Natural killer cell (primary cell): ENCODE measurements around the gene PRSS23. TPM values are rescaled to one million over a fixed set of nuclear protein-coding genes. Genes with fewer than 3 reads are reported as not detected.

Experiments used
- ATAC-seq, 3 donors: fragments of 150-1000 bp in 2 of 3; fragments of 200-7000 bp in 1 of 3; cut with Tn5 transposase; 1 replicate in 1 of 3; 2 replicates in 2 of 3; pipeline ENCODE4 v1.10.0; 2021; ENCODE audit warnings: mild to moderate bottlenecking in 2 of 3, moderate library complexity in 2 of 3
- DNase-seq, 2 donors: peaks; one replicate each; pipeline versions ENCODE4 v3.0.0 to v3.0.0-alpha.2; 2013 to 2021; ENCODE audit warnings: mixed read lengths in 1 of 2
- H3K27ac ChIP-seq: one replicate; pipeline ENCODE4 v1.5.1; 2013; ENCODE audit warnings: mild to moderate bottlenecking, low read length
- H3K27me3 ChIP-seq: one replicate; pipeline ENCODE4 v1.6.1; 2013; ENCODE audit warnings: low read length; ENCODE audit not compliant: control insufficient read depth, insufficient read depth
- H3K36me3 ChIP-seq: one replicate; pipeline ENCODE4 v1.6.1; 2013; ENCODE audit warnings: low read length; ENCODE audit not compliant: control insufficient read depth, insufficient read depth
- H3K4me1 ChIP-seq: one replicate; pipeline ENCODE4 v1.6.1; 2013; ENCODE audit warnings: low read length; ENCODE audit not compliant: control insufficient read depth, insufficient read depth
- H3K4me3 ChIP-seq: one replicate; pipeline ENCODE4 v1.5.1; 2013; ENCODE audit warnings: low read length
- H3K9me3 ChIP-seq: one replicate; pipeline ENCODE4 v1.6.1; 2013; ENCODE audit warnings: low read length; ENCODE audit not compliant: control insufficient read depth, insufficient read depth
- H3K27ac Mint-ChIP-seq, 2 donors: one replicate each; pipeline ENCODE4 v1.8.0; 2022; ENCODE audit warnings: mild to moderate bottlenecking in 2 of 2, mixed read lengths in 2 of 2, moderate library complexity in 1 of 2
- H3K27me3 Mint-ChIP-seq, 2 donors: one replicate each; pipeline ENCODE4 v1.8.0; 2022; ENCODE audit warnings: low read depth in 2 of 2, mixed read lengths in 2 of 2
- H3K36me3 Mint-ChIP-seq: one replicate; pipeline ENCODE4 v1.8.0; 2022; ENCODE audit warnings: mixed read lengths
- H3K4me1 Mint-ChIP-seq, 2 donors: one replicate each; pipeline ENCODE4 v1.8.0; 2022; ENCODE audit warnings: mixed read lengths in 2 of 2
- H3K4me3 Mint-ChIP-seq: one replicate; pipeline ENCODE4 v1.8.0; 2022; ENCODE audit warnings: mild to moderate bottlenecking, moderate library complexity, mixed read lengths
- H3K9me3 Mint-ChIP-seq, 2 donors: one replicate each; pipeline ENCODE4 v1.8.0; 2022; ENCODE audit warnings: mixed read lengths in 2 of 2
- CTCF ChIP-seq: fragments of 200-600 bp; IDR thresholded peaks from one replicate; pipeline ENCODE4 v1.8.0; 2022; ENCODE audit warnings: antibody characterized with exemption
- WGBS: methylation state at CpG from one replicate; pipeline ENCODE4 v1.1.7; 2013; ENCODE audit warnings: missing lambda C conversion rate; ENCODE audit not compliant: insufficient coverage; 5-methylcytosine and 5-hydroxymethylcytosine counted together
- intact Hi-C: fragments of 100-400 bp; cut with micrococcal nuclease; formaldehyde crosslinking; loops from one replicate; pipeline ENCODE4 v1.14.2; 2022
- total RNA-seq, 4 donors: library from RNA; stranded (reverse); fragments of 120-200 nt in 1 of 4; gene quantifications; one replicate each; pipeline versions ENCODE4 v1.2.3 to v1.2.4, GENCODE V29; 2013 to 2022

Gene PRSS23
- total RNA-seq, 3 donors from 2014 or later (not counting 1 experiment from before 2014, with no cell fraction given): 79.3 to 96.5 (median 84.3) TPM

DNA sequence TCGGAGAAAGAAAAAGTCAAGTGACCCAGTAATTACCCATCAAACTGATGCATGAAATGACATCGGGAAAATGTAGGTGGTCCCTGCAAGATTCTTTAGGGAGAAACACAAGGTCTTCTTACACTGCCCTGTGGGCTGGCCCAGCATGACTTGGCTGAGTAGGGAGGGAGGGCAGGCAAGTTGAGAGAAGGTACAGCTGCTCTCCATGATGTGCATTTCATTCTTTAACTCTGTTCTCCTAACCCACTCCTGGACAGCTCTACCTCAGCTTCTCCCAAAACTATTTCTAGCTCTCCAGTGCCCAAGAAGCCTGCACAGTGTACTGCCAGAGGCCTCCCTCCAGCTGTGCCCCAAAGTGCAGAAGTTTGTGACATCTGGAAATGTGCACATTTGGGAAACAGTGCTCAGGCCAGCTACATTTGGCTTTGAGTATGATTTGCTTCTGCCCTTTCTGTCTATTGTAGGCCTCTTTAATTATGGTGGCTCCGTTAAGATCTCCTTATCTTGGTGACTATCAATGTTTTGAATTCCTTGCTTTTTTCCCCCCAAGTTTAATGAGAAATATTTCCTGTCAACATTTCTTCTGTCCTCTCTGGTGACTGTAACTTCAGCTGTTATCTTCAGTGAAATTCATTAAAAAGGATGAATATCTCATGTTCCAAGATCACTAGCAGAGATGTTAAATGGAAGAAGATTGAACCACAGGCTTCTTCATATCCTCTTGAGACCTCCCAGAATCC is 26.7 kb upstream of the PRSS23 start:
- Mint-ChIP-seq H3K4me1 (no peaks in the 10 kb centered on the region), H3K4me3 (no peak overlapping the region), H3K27ac (no peak overlapping the region), H3K36me3 (no peaks in the 10 kb centered on the region), H3K9me3 (no peaks in the 10 kb centered on the region), H3K27me3 (peaks cover 5 to 17% of the 10 kb centered on the region in 2 donors)
- 100% methylated on average over 3 of the region's 3 CpGs for WGBS
- no peak overlapping the region for H3K4me3 ChIP-seq
- TF ChIP-seq CTCF: no peak
- DNase-seq (no peak), ATAC-seq (no peak)
- no peaks in the 10 kb centered on the region for H3K36me3 ChIP-seq
- H3K4me1 ChIP-seq: no peaks in the 10 kb centered on the region
- H3K27me3 ChIP-seq: no peaks in the 10 kb centered on the region
- intact Hi-C loops: no loop called here
- no peaks in the 10 kb centered on the region for H3K9me3 ChIP-seq
- no peak overlapping the region for H3K27ac ChIP-seq

- Mint-ChIP-seq H3K4me3 (no peak overlapping the region), H3K27ac (no peak overlapping the region), H3K9me3 (no peaks in the 10 kb centered on the region), H3K36me3 (no peaks in the 10 kb centered on the region), H3K4me1 (no peaks in the 10 kb centered on the region), H3K27me3 (peaks cover 6 to 25% of the 10 kb centered on the region in 2 donors)
- DNase-seq (no peak), ATAC-seq (no peak)
- no peak for TF ChIP-seq CTCF
- H3K4me1 ChIP-seq: no peaks in the 10 kb centered on the region
- no peak overlapping the region for H3K4me3 ChIP-seq
- intact Hi-C loops: no loop called here
- no peaks in the 10 kb centered on the region for H3K9me3 ChIP-seq
- no peaks in the 10 kb centered on the region for H3K27me3 ChIP-seq
- no peak overlapping the region for H3K27ac ChIP-seq
- no peaks in the 10 kb centered on the region for H3K36me3 ChIP-seq
Measured at GRCh38 chr11:86774417-86774816, 25.9 kb upstream of the PRSS23 start.

DNA sequence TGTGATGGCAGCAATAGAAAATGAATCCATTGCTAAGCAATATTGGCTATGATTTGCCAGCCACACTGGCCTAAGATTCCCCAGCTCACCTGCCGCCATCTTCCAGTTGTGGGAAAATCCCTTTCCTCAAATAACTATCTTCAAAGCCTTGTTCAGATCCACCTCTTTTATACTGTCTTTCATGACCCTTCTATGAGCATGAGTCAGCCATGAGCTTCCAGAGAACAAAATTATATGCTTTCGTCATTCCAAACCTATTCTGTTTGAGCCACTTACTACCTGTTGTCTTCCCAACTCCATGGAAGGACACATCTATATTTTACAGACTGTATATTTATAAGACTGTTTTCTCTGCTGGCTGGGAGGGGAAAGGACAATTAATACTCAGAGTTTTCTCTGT is 25.0 kb upstream of the PRSS23 start:
- ATAC-seq (no peak), DNase-seq (no peak)
- Histone ChIP-seq H3K4me3 (no peak overlapping the region), H3K27ac (no peak overlapping the region), H3K4me1 (no peaks in the 10 kb centered on the region), H3K27me3 (no peaks in the 10 kb centered on the region), H3K9me3 (no peaks in the 10 kb centered on the region), H3K36me3 (no peaks in the 10 kb centered on the region)
- 93% methylated on average over 2 of the region's 2 CpGs for WGBS
- no peak for TF ChIP-seq CTCF
- intact Hi-C loops: no loop called here
- H3K4me3 Mint-ChIP-seq: no peak overlapping the region
- no peaks in the 10 kb centered on the region for H3K4me1 Mint-ChIP-seq
- H3K27ac Mint-ChIP-seq: no peak overlapping the region
- H3K9me3 Mint-ChIP-seq: no peaks in the 10 kb centered on the region
- H3K36me3 Mint-ChIP-seq: no peaks in the 10 kb centered on the region
- peaks cover 13 to 33% of the 10 kb centered on the region in 2 donors for H3K27me3 Mint-ChIP-seq

- Histone ChIP-seq H3K4me1 (no peaks in the 10 kb centered on the region), H3K27ac (no peak overlapping the region), H3K9me3 (no peaks in the 10 kb centered on the region), H3K27me3 (no peaks in the 10 kb centered on the region), H3K36me3 (no peaks in the 10 kb centered on the region), H3K4me3 (no peak overlapping the region)
- no peak overlapping the region for H3K4me3 Mint-ChIP-seq
- peak in 1 of 2 donors; percentile 9 for DNase-seq
- no peaks in the 10 kb centered on the region for H3K4me1 Mint-ChIP-seq
- no peaks in the 10 kb centered on the region for H3K36me3 Mint-ChIP-seq
- intact Hi-C loops: loop anchor here (1.0 kb wide), 1 partner anchor 37 kb away; no protein-coding TSS in a partner anchor
- H3K27me3 Mint-ChIP-seq: peaks cover 11 to 30% of the 10 kb centered on the region in 2 donors
- no peak overlapping the region for H3K27ac Mint-ChIP-seq
- peak; percentile 43 to 73 (median 52) for ATAC-seq
- TF ChIP-seq CTCF: peak; percentile 22
- H3K9me3 Mint-ChIP-seq: no peaks in the 10 kb centered on the region
Measured at GRCh38 chr11:86781546-86781945, 18.8 kb upstream of the PRSS23 start.
